Measurements from ENCODE around the gene KLK11.

KLK11 gene

DNA sequence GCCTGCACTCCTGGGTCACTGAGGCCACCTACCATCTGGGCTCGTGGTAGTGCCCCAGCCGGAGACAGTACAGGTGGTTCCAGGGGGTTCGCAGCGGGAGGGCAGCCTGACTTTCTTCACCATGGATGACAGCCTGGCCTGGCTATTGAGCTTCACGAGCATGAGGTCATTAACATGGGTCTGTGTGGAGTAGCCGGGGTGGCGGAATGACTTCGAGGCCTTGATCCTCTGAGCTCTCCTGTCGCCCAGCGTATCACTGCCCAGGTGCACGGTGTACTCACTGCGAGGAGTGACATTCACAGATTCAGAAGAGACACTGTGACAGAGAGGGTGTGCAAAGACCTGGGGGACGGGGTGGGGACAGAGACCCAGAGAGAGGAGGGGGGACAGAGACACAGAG, 46.2 kb downstream of the KLK11 start:
- Histone ChIP-seq H2AFZ (ENCODE audit: low read length) (no peak overlapping the region), H3K79me2 (ENCODE audit: insufficient read depth, low read length) (no peaks in the 10 kb centered on the region), H3F3A (ENCODE audit: low read depth) (no peaks in the 10 kb centered on the region), H3K4me2 (ENCODE audit: low read depth, low read length, poor library complexity, severe bottlenecking) (no peak overlapping the region), H4K20me1 (ENCODE audit: insufficient read depth, low read length, poor library complexity, severe bottlenecking) (no peaks in the 10 kb centered on the region), H3K9me3 (ENCODE audit: insufficient read depth, low read depth, low read length) (no peaks in the 10 kb centered on the region), H3K9me2 (replicated peaks; ENCODE audit: low read depth, low read length) (no peaks in the 10 kb centered on the region), H3K9ac (ENCODE audit: low read depth, low read length, poor library complexity, severe bottlenecking) (no peak overlapping the region), H3K36me3 (ENCODE audit: insufficient read depth, low read length) (no peaks in the 10 kb centered on the region), H3K4me1 (ENCODE audit: insufficient read depth, low read length, poor library complexity, severe bottlenecking) (no peaks in the 10 kb centered on the region), H3K27me3 (ENCODE audit: insufficient read depth, low read length, poor library complexity, severe bottlenecking) (no peaks in the 10 kb centered on the region), H3K4me3 (ENCODE audit: low read length, poor library complexity, severe bottlenecking) (no peak overlapping the region)
- TF ChIP-seq, protein P1, sequence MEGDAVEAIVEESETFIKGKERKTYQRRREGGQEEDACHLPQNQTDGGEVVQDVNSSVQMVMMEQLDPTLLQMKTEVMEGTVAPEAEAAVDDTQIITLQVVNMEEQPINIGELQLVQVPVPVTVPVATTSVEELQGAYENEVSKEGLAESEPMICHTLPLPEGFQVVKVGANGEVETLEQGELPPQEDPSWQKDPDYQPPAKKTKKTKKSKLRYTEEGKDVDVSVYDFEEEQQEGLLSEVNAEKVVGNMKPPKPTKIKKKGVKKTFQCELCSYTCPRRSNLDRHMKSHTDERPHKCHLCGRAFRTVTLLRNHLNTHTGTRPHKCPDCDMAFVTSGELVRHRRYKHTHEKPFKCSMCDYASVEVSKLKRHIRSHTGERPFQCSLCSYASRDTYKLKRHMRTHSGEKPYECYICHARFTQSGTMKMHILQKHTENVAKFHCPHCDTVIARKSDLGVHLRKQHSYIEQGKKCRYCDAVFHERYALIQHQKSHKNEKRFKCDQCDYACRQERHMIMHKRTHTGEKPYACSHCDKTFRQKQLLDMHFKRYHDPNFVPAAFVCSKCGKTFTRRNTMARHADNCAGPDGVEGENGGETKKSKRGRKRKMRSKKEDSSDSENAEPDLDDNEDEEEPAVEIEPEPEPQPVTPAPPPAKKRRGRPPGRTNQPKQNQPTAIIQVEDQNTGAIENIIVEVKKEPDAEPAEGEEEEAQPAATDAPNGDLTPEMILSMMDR (conservative IDR thresholded peaks at IDR 0.05; ENCODE audit: low read length): no peak
- no peak for TF ChIP-seq EZH2phosphoT487 (IDR thresholded peaks at IDR 0.05; ENCODE audit: borderline replicate concordance)

DNA sequence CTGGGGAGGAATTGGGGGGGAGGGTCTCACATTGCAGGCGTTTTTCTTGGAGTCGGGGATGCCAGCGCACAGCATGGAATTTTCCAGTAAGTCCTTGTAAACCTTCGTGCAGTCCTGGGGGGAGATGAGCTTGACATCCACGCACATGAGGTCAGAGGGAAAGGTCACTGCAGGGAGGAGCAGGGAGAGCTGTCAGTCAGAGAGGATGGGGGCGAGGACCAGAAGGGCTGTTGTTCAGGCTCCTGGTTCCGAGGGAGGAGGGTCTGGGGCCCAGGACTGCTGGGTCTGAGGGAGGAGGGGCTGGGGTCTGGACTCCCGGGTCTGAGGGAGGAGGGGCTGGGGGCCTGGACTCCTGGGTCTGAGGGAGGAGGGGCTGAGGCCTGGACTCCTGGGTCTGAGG, 46.7 kb downstream of the KLK11 start:
- H3K36me3 ChIP-seq (ENCODE audit: insufficient read depth, low read length): no peaks in the 10 kb centered on the region
- no peaks in the 10 kb centered on the region for H3K79me2 ChIP-seq (ENCODE audit: insufficient read depth, low read length)
- H3K9me3 ChIP-seq (ENCODE audit: insufficient read depth, low read depth, low read length): no peaks in the 10 kb centered on the region
- H3K9me2 ChIP-seq (replicated peaks; ENCODE audit: low read depth, low read length): no peaks in the 10 kb centered on the region
- no peaks in the 10 kb centered on the region for H4K20me1 ChIP-seq (ENCODE audit: insufficient read depth, low read length, poor library complexity, severe bottlenecking)
- TF ChIP-seq, protein P1 (conservative IDR thresholded peaks at IDR 0.05; ENCODE audit: low read length): no peak
- TF ChIP-seq EZH2phosphoT487 (IDR thresholded peaks at IDR 0.05; ENCODE audit: borderline replicate concordance): no peak
- H3K4me3 ChIP-seq (ENCODE audit: low read length, poor library complexity, severe bottlenecking): no peak overlapping the region
- H3K4me1 ChIP-seq (ENCODE audit: insufficient read depth, low read length, poor library complexity, severe bottlenecking): no peaks in the 10 kb centered on the region
- H3F3A ChIP-seq (ENCODE audit: low read depth): no peaks in the 10 kb centered on the region
- H3K27me3 ChIP-seq (ENCODE audit: insufficient read depth, low read length, poor library complexity, severe bottlenecking): no peaks in the 10 kb centered on the region
- H3K4me2 ChIP-seq (ENCODE audit: low read depth, low read length, poor library complexity, severe bottlenecking): no peak overlapping the region
- no peak overlapping the region for H2AFZ ChIP-seq (ENCODE audit: low read length)
- no peak overlapping the region for H3K9ac ChIP-seq (ENCODE audit: low read depth, low read length, poor library complexity, severe bottlenecking)

DNA sequence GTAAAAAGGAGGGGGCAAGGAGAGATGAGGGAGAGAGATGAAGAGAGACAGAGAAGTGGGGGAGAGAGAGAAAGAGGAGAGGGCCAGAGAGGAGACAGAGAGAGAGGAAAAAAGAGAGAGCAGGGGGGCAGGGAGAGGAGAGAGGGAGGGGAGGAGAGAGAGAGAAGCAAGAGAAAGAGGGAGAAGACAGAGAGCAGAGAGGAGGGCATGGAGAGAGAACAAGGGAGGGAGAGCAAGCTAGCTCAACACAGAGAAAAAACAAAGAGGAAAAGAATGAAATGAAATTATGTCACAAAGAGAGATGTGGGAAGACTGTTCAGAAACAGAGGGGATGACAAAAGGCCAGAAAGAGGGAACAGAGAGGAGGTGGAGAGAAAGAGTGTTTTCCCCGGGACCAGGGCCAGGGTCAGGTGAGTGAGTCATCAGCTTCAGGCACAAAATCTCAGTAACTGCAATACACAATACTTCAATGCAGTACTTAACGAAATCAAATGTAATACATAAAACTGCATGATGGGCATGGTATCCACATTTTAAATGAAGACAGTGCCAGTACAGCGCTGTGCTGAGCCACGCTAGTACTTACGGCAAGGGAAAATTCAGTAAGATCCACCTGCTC, 47.5 kb downstream of the KLK11 start:
- Histone ChIP-seq H3K9me3 (ENCODE audit: insufficient read depth, low read depth, low read length) (no peaks in the 10 kb centered on the region), H3K4me3 (ENCODE audit: low read length, poor library complexity, severe bottlenecking) (no peak overlapping the region), H3K27me3 (ENCODE audit: insufficient read depth, low read length, poor library complexity, severe bottlenecking) (no peaks in the 10 kb centered on the region), H3K9ac (ENCODE audit: low read depth, low read length, poor library complexity, severe bottlenecking) (no peak overlapping the region), H4K20me1 (ENCODE audit: insufficient read depth, low read length, poor library complexity, severe bottlenecking) (no peaks in the 10 kb centered on the region), H3K36me3 (ENCODE audit: insufficient read depth, low read length) (no peaks in the 10 kb centered on the region), H3K4me2 (ENCODE audit: low read depth, low read length, poor library complexity, severe bottlenecking) (no peak overlapping the region), H3F3A (ENCODE audit: low read depth) (no peaks in the 10 kb centered on the region), H3K79me2 (ENCODE audit: insufficient read depth, low read length) (no peaks in the 10 kb centered on the region), H3K9me2 (replicated peaks; ENCODE audit: low read depth, low read length) (no peaks in the 10 kb centered on the region), H2AFZ (ENCODE audit: low read length) (no peak overlapping the region), H3K4me1 (ENCODE audit: insufficient read depth, low read length, poor library complexity, severe bottlenecking) (no peaks in the 10 kb centered on the region)
- TF ChIP-seq, protein P1 (conservative IDR thresholded peaks at IDR 0.05; ENCODE audit: low read length): no peak
- no peak for TF ChIP-seq EZH2phosphoT487 (IDR thresholded peaks at IDR 0.05; ENCODE audit: borderline replicate concordance)

All from Loucy (cell line).